H9 (cell line): Measurements from ENCODE around the gene GATA1. TPM values are rescaled to one million over a fixed set of nuclear protein-coding genes. Genes with fewer than 3 reads are reported as not detected.

Source experiments
- DNase-seq: peaks from one replicate; pipeline ENCODE4 v3.0.0-alpha.2; 2017
- H2AFZ ChIP-seq: one replicate; pipeline ENCODE4 v1.6.1; 2013; ENCODE audit warnings: mild to moderate bottlenecking, low read length, control low read depth, moderate library complexity
- H2AK5ac ChIP-seq: 2 replicates; pipeline ENCODE4 v1.6.1; 2013; ENCODE audit warnings: low read length, control low read depth, mixed read lengths; ENCODE audit not compliant: insufficient read length
- H2BK120ac ChIP-seq: one replicate; pipeline ENCODE4 v1.6.1; 2013; ENCODE audit warnings: low read depth, mild to moderate bottlenecking, low read length, control low read depth, inconsistent platforms; ENCODE audit not compliant: poor library complexity, severe bottlenecking
- H2BK12ac ChIP-seq: 2 replicates; pipeline ENCODE4 v1.6.1; 2013; ENCODE audit warnings: low read length, control low read depth, mixed read lengths, low read depth; ENCODE audit not compliant: insufficient read length
- H2BK15ac ChIP-seq: 2 replicates; pipeline ENCODE4 v1.6.1; 2013; ENCODE audit warnings: low read depth, low read length, control low read depth
- H2BK20ac ChIP-seq: one replicate; pipeline ENCODE4 v1.6.1; 2013; ENCODE audit warnings: low read depth, mild to moderate bottlenecking, low read length, control low read depth, inconsistent platforms; ENCODE audit not compliant: poor library complexity, severe bottlenecking
- H2BK5ac ChIP-seq: 2 replicates; pipeline ENCODE4 v1.6.1; 2013; ENCODE audit warnings: low read length, control low read depth, mixed read lengths; ENCODE audit not compliant: insufficient read length
- H3K14ac ChIP-seq: 2 replicates; pipeline ENCODE4 v1.6.1; 2013; ENCODE audit warnings: low read length, control low read depth; ENCODE audit not compliant: insufficient read depth
- H3K18ac ChIP-seq: 2 replicates; pipeline ENCODE4 v1.6.1; 2013; ENCODE audit warnings: low read depth, mild to moderate bottlenecking, mixed read lengths, low read length, control low read depth; ENCODE audit not compliant: insufficient read length
- H3K23ac ChIP-seq: 2 replicates; pipeline ENCODE4 v1.6.1; 2013; ENCODE audit warnings: low read length, control low read depth, mixed read lengths, low read depth; ENCODE audit not compliant: insufficient read length
- H3K23me2 ChIP-seq: 2 replicates; pipeline ENCODE4 v1.6.1; 2013; ENCODE audit warnings: low read depth, mild to moderate bottlenecking, mixed read lengths, low read length, control low read depth; ENCODE audit not compliant: insufficient read length, poor library complexity, severe bottlenecking
- H3K27ac ChIP-seq: 2 replicates; pipeline ENCODE4 v1.5.1; 2013; ENCODE audit warnings: low read length, control low read depth, mixed read lengths, low read depth; ENCODE audit not compliant: insufficient read length
- H3K27me3 ChIP-seq: 2 replicates; pipeline ENCODE4 v1.6.1; 2013; ENCODE audit warnings: low read length, control low read depth, inconsistent platforms; ENCODE audit not compliant: insufficient read depth
- H3K4ac ChIP-seq: 2 replicates; pipeline ENCODE4 v1.6.1; 2013; ENCODE audit warnings: low read depth, mild to moderate bottlenecking, control low read depth, inconsistent platforms, low read length, moderate library complexity
- H3K4me1 ChIP-seq: 2 replicates; pipeline ENCODE4 v1.6.1; 2013; ENCODE audit warnings: low read length, control low read depth, inconsistent platforms; ENCODE audit not compliant: insufficient read depth
- H3K4me2 ChIP-seq: 2 replicates; pipeline ENCODE4 v1.6.1; 2013; ENCODE audit warnings: low read length, control low read depth, mixed read lengths; ENCODE audit not compliant: insufficient read length, insufficient read depth
- H3K56ac ChIP-seq: 2 replicates; pipeline ENCODE4 v1.6.1; 2013; ENCODE audit warnings: low read depth, mild to moderate bottlenecking, mixed read lengths, low read length, control low read depth; ENCODE audit not compliant: insufficient read length
- H3K79me1 ChIP-seq: 2 replicates; pipeline ENCODE4 v1.6.1; 2013; ENCODE audit warnings: low read depth, mild to moderate bottlenecking, moderate library complexity, low read length, control low read depth, inconsistent platforms; ENCODE audit not compliant: insufficient read depth, poor library complexity, severe bottlenecking
- H3K79me2 ChIP-seq: 2 replicates; pipeline ENCODE4 v1.6.1; 2013; ENCODE audit warnings: low read length, control low read depth, inconsistent platforms; ENCODE audit not compliant: insufficient read depth
- H3K9ac ChIP-seq: 2 replicates; pipeline ENCODE4 v1.6.1; 2013; ENCODE audit warnings: low read length, control low read depth, mixed read lengths; ENCODE audit not compliant: insufficient read length; ENCODE audit errors: extremely low read depth
- H3K9me3 ChIP-seq: one replicate; pipeline ENCODE4 v1.6.1; 2013; ENCODE audit warnings: low read depth, low read length, inconsistent platforms; ENCODE audit not compliant: control insufficient read depth
- H3T11ph ChIP-seq: one replicate; pipeline ENCODE4 v1.6.1; 2013; ENCODE audit warnings: mild to moderate bottlenecking, low read length, control low read depth, inconsistent platforms
- H4K20me1 ChIP-seq: one replicate; pipeline ENCODE4 v1.6.1; 2013; ENCODE audit not compliant: control insufficient read depth, insufficient read length, insufficient read depth
- H4K5ac ChIP-seq: 2 replicates; pipeline ENCODE4 v1.6.1; 2013; ENCODE audit warnings: low read depth, mild to moderate bottlenecking, mixed read lengths, low read length, control low read depth; ENCODE audit not compliant: insufficient read length
- H4K8ac ChIP-seq: replicated peaks from 2 replicates; pipeline ENCODE4 v1.6.1; 2013; ENCODE audit warnings: low read length, control low read depth, mixed read lengths, low read depth; ENCODE audit not compliant: insufficient read length
- H4K91ac ChIP-seq: 2 replicates; pipeline ENCODE4 v1.6.1; 2013; ENCODE audit warnings: low read depth, mild to moderate bottlenecking, moderate library complexity, mixed read lengths, low read length, control low read depth; ENCODE audit not compliant: insufficient read length
- H3K27ac Mint-ChIP-seq, 3 experiments: 2 replicates in 2 of 3; 3 replicates in 1 of 3; pipeline ENCODE4 v1.8.0; 2020 to 2021; ENCODE audit warnings: mixed read lengths in 3 of 3, mild to moderate bottlenecking in 1 of 3, moderate library complexity in 1 of 3
- H3K27me3 Mint-ChIP-seq: 2 replicates; pipeline ENCODE4 v1.8.0; 2021; ENCODE audit warnings: low read depth, mild to moderate bottlenecking, moderate library complexity, mixed read lengths
- H3K36me3 Mint-ChIP-seq, 3 experiments: 2 replicates in 2 of 3; 3 replicates in 1 of 3; pipeline ENCODE4 v1.8.0; 2020 to 2021; ENCODE audit warnings: low read depth in 3 of 3, mixed read lengths in 3 of 3; ENCODE audit not compliant: insufficient read depth in 1 of 3
- H3K4me1 Mint-ChIP-seq, 2 experiments: 2 replicates each; pipeline ENCODE4 v1.8.0; 2020; ENCODE audit warnings: mixed read lengths in 2 of 2
- H3K4me3 Mint-ChIP-seq, 2 experiments: 2 replicates in 1 of 2; 3 replicates in 1 of 2; pipeline ENCODE4 v1.8.0; 2020 to 2021; ENCODE audit warnings: mild to moderate bottlenecking in 2 of 2, mixed read lengths in 2 of 2, moderate library complexity in 1 of 2
- H3K9me3 Mint-ChIP-seq, 2 experiments: 2 replicates in 1 of 2; 3 replicates in 1 of 2; pipeline ENCODE4 v1.8.0; 2020; ENCODE audit warnings: mild to moderate bottlenecking in 2 of 2, mixed read lengths in 2 of 2, moderate library complexity in 1 of 2
- CTCF ChIP-seq: fragments of 200-600 bp; sonication (generic); conservative IDR thresholded peaks from 3 replicates; pipeline ENCODE4 v1.8.0; 2021; ENCODE audit warnings: antibody characterized with exemption, mild to moderate bottlenecking
- WGBS: extraction: QIAGEN DNeasy Blood & Tissue Kit; methylation state at CpG from one replicate; pipeline ENCODE4 v1.1.7; 2013; ENCODE audit warnings: missing lambda C conversion rate, low lambda C conversion rate, mixed read lengths; ENCODE audit not compliant: insufficient read length; ENCODE audit errors: extremely low coverage; 5-methylcytosine and 5-hydroxymethylcytosine counted together
- total RNA-seq: library from RNA; stranded (reverse); gene quantifications from 2 replicates; pipeline ENCODE4 v1.2.1, GENCODE V29; 2021

Gene GATA1
- total RNA-seq, 1 experiment from 2014 or later, result not detected

DNA sequence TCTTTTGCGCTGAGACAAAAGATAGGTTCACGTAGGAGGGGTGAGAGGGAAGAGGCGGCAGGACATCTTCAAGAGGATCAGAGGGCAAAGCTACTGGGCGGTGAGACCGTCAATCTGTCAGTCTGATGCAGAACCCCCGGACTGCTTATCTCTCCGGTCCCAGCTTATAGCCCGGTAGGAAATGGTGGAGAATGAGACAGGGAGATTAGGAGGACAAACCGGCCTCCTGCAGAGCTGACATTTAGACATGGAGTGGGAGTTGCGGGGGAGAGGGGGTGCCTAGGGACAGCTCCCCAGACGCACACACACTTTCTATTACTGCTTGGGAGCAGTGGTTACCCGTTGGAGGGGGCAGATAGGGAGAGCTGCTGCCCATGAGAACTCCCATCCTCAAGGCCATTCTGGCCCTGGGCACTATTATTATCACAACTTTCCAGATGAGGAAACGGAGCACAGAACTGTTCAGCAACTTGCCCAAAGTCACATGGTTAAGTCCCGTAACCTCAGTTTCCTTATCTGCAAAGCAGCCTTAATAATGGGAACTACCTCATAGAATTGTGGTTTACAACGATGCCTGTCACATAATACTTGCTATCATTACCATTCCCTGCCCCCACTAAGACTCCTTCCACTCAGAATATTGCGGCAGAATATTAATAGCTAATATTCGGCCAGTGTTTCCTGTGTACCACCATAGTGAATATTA is 14.3 kb downstream of the GATA1 start:
- no peak overlapping the region for H3K56ac ChIP-seq
- DNase-seq, result no peak
- TF ChIP-seq CTCF, result no peak
- no peak overlapping the region for H3K4ac ChIP-seq
- peak overlapping the region; percentile 73 for H3K27ac ChIP-seq
- peak overlapping the region; percentile 87 for H3K4me2 ChIP-seq
- peaks cover 18 to 28% (median 26%) of the 10 kb centered on the region in 3 experiments for H3K36me3 Mint-ChIP-seq
- H3K27ac Mint-ChIP-seq, result peak overlapping the region; percentile 77 to 98 (median 96)
- H3K9me3 ChIP-seq, result no peaks in the 10 kb centered on the region
- no peak overlapping the region for H2BK12ac ChIP-seq
- H3K4me3 Mint-ChIP-seq, result peak overlapping the region; percentile 88 to 95
- no peaks in the 10 kb centered on the region for H3K27me3 Mint-ChIP-seq
- no peak overlapping the region for H2BK120ac ChIP-seq
- H4K20me1 ChIP-seq, result no peaks in the 10 kb centered on the region
- no peaks in the 10 kb centered on the region for H3K27me3 ChIP-seq
- H3K4me1 ChIP-seq, result no peaks in the 10 kb centered on the region
- H2BK15ac ChIP-seq, result no peak overlapping the region
- no peak overlapping the region for H2BK20ac ChIP-seq
- peaks cover 3% of the 10 kb centered on the region for H3K23me2 ChIP-seq
- H2BK5ac ChIP-seq, result no peak overlapping the region
- H4K5ac ChIP-seq, result no peak overlapping the region
- H2AK5ac ChIP-seq, result no peak overlapping the region
- H2AFZ ChIP-seq, result no peak overlapping the region
- no peak overlapping the region for H3K18ac ChIP-seq
- H3K23ac ChIP-seq, result no peak overlapping the region
- H3K9me3 Mint-ChIP-seq, result peaks cover 76 to 78% of the 10 kb centered on the region in 2 experiments
- H3K14ac ChIP-seq, result no peak overlapping the region
- no peak overlapping the region for H3T11ph ChIP-seq
- peaks cover 5 to 12% of the 10 kb centered on the region in 2 experiments for H3K4me1 Mint-ChIP-seq
- H4K8ac ChIP-seq, result no peak overlapping the region
- peak overlapping the region; percentile 95 for H3K9ac ChIP-seq
- no peak overlapping the region for H4K91ac ChIP-seq
- no CpG with 5 or more reads among the region's 17 CpGs for WGBS
- no peaks in the 10 kb centered on the region for H3K79me2 ChIP-seq
- no peaks in the 10 kb centered on the region for H3K79me1 ChIP-seq
